ENCODE data around the gene SORBS1. TPM values are rescaled to one million over a fixed set of nuclear protein-coding genes. Genes with fewer than 3 reads are reported as not detected.

Gene SORBS1
- total RNA-seq, 1 experiment from 2014 or later = 39.9 TPM

DNA sequence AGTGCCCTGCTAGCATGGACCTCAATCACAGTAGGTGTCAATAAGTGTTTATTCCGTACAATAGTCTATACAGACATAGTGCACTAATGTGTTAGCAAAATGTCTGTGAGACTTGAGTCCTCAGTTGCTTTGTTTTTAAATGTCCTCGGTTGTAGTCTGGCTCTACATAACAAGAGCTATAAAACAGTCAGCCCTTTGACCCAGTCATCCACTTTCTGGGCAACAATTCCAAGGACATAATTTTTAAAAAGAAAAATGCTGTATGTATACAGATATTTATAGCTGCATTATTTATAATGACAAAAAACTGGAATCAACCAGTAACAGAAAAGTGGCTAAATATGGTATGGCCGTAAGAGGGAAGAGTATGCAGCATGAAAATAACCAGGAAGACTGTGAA is 267.5 kb downstream of the SORBS1 start:
- H3K27me3 Mint-ChIP-seq (ENCODE audit: low read depth) = peaks cover 55% of the 10 kb centered on the region

More for the DNA sequence above, 267.5 kb downstream of the SORBS1 start:
- TF ChIP-seq ZSCAN18 (CRISPR knock-in tag; IDR thresholded peaks at IDR 0.05) (no peak), FOXP1 (CRISPR knock-in tag; IDR thresholded peaks at IDR 0.05; ENCODE audit: borderline replicate concordance) (no peak), NFE2L1 (CRISPR knock-in tag; IDR thresholded peaks at IDR 0.05) (no peak), ERG (CRISPR knock-in tag; IDR thresholded peaks at IDR 0.05) (no peak), CTCF (IDR thresholded peaks at IDR 0.05) (no peak), ATF3 (CRISPR knock-in tag; conservative IDR thresholded peaks at IDR 0.05) (no peak), ZNF671 (CRISPR knock-in tag; IDR thresholded peaks at IDR 0.05) (no peak), EMX1 (CRISPR knock-in tag; IDR thresholded peaks at IDR 0.05) (no peak), PRRX2 (CRISPR knock-in tag; IDR thresholded peaks at IDR 0.05) (no peak), TCF7 (CRISPR knock-in tag; IDR thresholded peaks at IDR 0.05; ENCODE audit: low read depth) (no peak), ZNF232 (CRISPR knock-in tag; IDR thresholded peaks at IDR 0.05) (no peak), SOX15 (CRISPR knock-in tag; IDR thresholded peaks at IDR 0.05) (no peak), ARID4B (CRISPR knock-in tag; IDR thresholded peaks at IDR 0.05; ENCODE audit: borderline replicate concordance) (no peak), ZNF425 (CRISPR knock-in tag; conservative IDR thresholded peaks at IDR 0.05) (no peak)
- TF ChIP-seq, protein P1, sequence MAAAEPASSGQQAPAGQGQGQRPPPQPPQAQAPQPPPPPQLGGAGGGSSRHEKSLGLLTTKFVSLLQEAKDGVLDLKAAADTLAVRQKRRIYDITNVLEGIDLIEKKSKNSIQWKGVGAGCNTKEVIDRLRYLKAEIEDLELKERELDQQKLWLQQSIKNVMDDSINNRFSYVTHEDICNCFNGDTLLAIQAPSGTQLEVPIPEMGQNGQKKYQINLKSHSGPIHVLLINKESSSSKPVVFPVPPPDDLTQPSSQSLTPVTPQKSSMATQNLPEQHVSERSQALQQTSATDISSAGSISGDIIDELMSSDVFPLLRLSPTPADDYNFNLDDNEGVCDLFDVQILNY (CRISPR knock-in tag; IDR thresholded peaks at IDR 0.05) = no peak
- TF ChIP-seq, protein P2, sequence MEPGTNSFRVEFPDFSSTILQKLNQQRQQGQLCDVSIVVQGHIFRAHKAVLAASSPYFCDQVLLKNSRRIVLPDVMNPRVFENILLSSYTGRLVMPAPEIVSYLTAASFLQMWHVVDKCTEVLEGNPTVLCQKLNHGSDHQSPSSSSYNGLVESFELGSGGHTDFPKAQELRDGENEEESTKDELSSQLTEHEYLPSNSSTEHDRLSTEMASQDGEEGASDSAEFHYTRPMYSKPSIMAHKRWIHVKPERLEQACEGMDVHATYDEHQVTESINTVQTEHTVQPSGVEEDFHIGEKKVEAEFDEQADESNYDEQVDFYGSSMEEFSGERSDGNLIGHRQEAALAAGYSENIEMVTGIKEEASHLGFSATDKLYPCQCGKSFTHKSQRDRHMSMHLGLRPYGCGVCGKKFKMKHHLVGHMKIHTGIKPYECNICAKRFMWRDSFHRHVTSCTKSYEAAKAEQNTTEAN (CRISPR knock-in tag; IDR thresholded peaks at IDR 0.05) = no peak
- TF ChIP-seq, protein P3, sequence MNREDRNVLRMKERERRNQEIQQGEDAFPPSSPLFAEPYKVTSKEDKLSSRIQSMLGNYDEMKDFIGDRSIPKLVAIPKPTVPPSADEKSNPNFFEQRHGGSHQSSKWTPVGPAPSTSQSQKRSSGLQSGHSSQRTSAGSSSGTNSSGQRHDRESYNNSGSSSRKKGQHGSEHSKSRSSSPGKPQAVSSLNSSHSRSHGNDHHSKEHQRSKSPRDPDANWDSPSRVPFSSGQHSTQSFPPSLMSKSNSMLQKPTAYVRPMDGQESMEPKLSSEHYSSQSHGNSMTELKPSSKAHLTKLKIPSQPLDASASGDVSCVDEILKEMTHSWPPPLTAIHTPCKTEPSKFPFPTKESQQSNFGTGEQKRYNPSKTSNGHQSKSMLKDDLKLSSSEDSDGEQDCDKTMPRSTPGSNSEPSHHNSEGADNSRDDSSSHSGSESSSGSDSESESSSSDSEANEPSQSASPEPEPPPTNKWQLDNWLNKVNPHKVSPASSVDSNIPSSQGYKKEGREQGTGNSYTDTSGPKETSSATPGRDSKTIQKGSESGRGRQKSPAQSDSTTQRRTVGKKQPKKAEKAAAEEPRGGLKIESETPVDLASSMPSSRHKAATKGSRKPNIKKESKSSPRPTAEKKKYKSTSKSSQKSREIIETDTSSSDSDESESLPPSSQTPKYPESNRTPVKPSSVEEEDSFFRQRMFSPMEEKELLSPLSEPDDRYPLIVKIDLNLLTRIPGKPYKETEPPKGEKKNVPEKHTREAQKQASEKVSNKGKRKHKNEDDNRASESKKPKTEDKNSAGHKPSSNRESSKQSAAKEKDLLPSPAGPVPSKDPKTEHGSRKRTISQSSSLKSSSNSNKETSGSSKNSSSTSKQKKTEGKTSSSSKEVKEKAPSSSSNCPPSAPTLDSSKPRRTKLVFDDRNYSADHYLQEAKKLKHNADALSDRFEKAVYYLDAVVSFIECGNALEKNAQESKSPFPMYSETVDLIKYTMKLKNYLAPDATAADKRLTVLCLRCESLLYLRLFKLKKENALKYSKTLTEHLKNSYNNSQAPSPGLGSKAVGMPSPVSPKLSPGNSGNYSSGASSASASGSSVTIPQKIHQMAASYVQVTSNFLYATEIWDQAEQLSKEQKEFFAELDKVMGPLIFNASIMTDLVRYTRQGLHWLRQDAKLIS (CRISPR knock-in tag; IDR thresholded peaks at IDR 0.05; ENCODE audit: borderline replicate concordance) = no peak
- no peak overlapping the region for H3K27ac Mint-ChIP-seq
- ATAC-seq = no peak
- ChIA-PET POLR2A (no interaction called here), CTCF (interaction anchor here (0.9 to 1.0 kb wide), 2 partner anchors 51 to 69 kb away, joined by 3 read pairs; no protein-coding TSS in a partner anchor)
- no peaks in the 10 kb centered on the region for H3K9me3 Mint-ChIP-seq
- no peak overlapping the region for H3K4me3 Mint-ChIP-seq
- H3K4me1 Mint-ChIP-seq = peaks cover 50% of the 10 kb centered on the region
- no peaks in the 10 kb centered on the region for H3K36me3 Mint-ChIP-seq
- no peak for DNase-seq (ENCODE audit: low spot score)

Measured in WTC11 (cell line).